Endodermal cell (in vitro differentiated cells): ENCODE data around the gene ATF7. TPM values are rescaled to one million over a fixed set of nuclear protein-coding genes. Genes with fewer than 3 reads are reported as not detected.

Experiments used
- DNase-seq: peaks from one replicate; pipeline ENCODE4 v3.0.0-alpha.2; 2017
- H3K27ac ChIP-seq: 2 replicates; pipeline ENCODE4 v1.5.1; 2013; ENCODE audit warnings: mild to moderate bottlenecking, low read depth, low read length, moderate library complexity
- H3K27me3 ChIP-seq: 2 replicates; pipeline ENCODE4 v1.6.1; 2013; ENCODE audit warnings: mild to moderate bottlenecking, low read length, moderate library complexity; ENCODE audit not compliant: insufficient read depth, control insufficient read depth, poor library complexity, severe bottlenecking
- H3K36me3 ChIP-seq: 2 replicates; pipeline ENCODE4 v1.7.0; 2013; ENCODE audit warnings: mild to moderate bottlenecking, low read length, moderate library complexity; ENCODE audit not compliant: control insufficient read depth, insufficient read depth
- H3K4me1 ChIP-seq: one replicate; pipeline ENCODE4 v1.7.0; 2013; ENCODE audit warnings: low read length; ENCODE audit not compliant: control insufficient read depth, insufficient read depth
- H3K4me3 ChIP-seq: 2 replicates; pipeline ENCODE4 v1.5.1; 2013; ENCODE audit warnings: mild to moderate bottlenecking, low read length, moderate library complexity
- H3K9ac ChIP-seq: 2 replicates; pipeline ENCODE4 v1.6.1; 2013; ENCODE audit warnings: mild to moderate bottlenecking, low read length, moderate library complexity; ENCODE audit not compliant: poor library complexity, severe bottlenecking; ENCODE audit errors: extremely low read depth
- H3K9me3 ChIP-seq: 2 replicates; pipeline ENCODE4 v1.6.1; 2013; ENCODE audit warnings: mild to moderate bottlenecking, low read length, moderate library complexity; ENCODE audit not compliant: control insufficient read depth
- H3K27ac Mint-ChIP-seq: 2 replicates; pipeline ENCODE4 v1.8.0; 2020; ENCODE audit warnings: mixed read lengths
- H3K27me3 Mint-ChIP-seq: 2 replicates; pipeline ENCODE4 v1.8.0; 2021; ENCODE audit warnings: mild to moderate bottlenecking, mixed read lengths; ENCODE audit not compliant: insufficient read depth
- H3K36me3 Mint-ChIP-seq: 2 replicates; pipeline ENCODE4 v1.8.0; 2020; ENCODE audit warnings: low read depth, mixed read lengths
- H3K4me1 Mint-ChIP-seq: 2 replicates; pipeline ENCODE4 v1.8.0; 2020; ENCODE audit warnings: mixed read lengths
- H3K4me3 Mint-ChIP-seq: 2 replicates; pipeline ENCODE4 v1.8.0; 2020; ENCODE audit warnings: mild to moderate bottlenecking, moderate library complexity, mixed read lengths
- H3K9me3 Mint-ChIP-seq: 2 replicates; pipeline ENCODE4 v1.8.0; 2020; ENCODE audit warnings: mild to moderate bottlenecking, mixed read lengths
- WGBS, 2 experiments: methylation state at CpG; one replicate each; pipeline versions ENCODE4 v1.1.5 to v1.1.7; 2013; ENCODE audit warnings: missing lambda C conversion rate in 2 of 2, mixed read lengths in 1 of 2; ENCODE audit not compliant: insufficient coverage in 1 of 2, insufficient read length in 1 of 2; 5-methylcytosine and 5-hydroxymethylcytosine counted together
- total RNA-seq, 2 donors: library from RNA; stranded (reverse); fragmentation: NEBNext Ultra II Directional in 1 of 2; extraction: Animal tissue kit (Norgen Biotek cat#: 25700) in 1 of 2; gene quantifications; 2 replicates in 1 of 2; 3 replicates in 1 of 2; pipeline ENCODE4 v1.2.1, GENCODE V29; 2021
- TF ChIP-seq, protein P1 (sequence below): fragments of 200-600 bp; sonication (generic); conservative IDR thresholded peaks from 2 replicates; pipeline ENCODE4 v1.5.0; 2021; ENCODE audit warnings: antibody characterized with exemption, mild to moderate bottlenecking

ATF7 gene
- total RNA-seq, 2 donors from 2014 or later = 29.0 to 36.6 TPM

DNA sequence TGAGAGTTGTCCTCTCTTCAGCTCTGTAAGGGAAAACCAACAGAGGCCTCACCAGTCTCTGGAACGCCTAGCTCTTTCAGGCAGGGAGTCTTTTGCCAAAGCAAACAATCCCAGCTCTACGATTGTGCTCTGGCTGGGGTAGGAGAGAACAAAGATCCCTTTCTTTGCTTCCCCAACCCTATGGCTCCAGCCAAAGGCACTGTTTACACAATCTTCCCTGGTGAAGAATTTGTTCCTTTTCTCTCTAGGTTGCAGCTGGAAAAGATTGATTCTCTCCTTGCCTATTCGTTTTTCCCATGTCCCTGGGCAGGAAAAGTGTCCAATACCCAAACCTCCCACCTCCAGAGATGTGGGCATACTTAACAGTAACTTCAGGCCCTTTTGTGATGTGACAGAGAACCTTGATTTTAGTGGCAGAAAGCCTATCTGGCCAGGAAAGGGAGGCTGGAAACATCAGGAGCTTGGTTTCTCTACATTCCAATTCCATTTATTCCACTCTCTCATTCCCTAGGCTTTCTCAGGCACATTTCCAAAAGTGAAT lies 32.9 kb upstream of the ATF7 start:
- peak; percentile 75 for DNase-seq
- H3K27me3 ChIP-seq = no peaks in the 10 kb centered on the region
- H3K9me3 Mint-ChIP-seq = no peaks in the 10 kb centered on the region
- peaks cover 19% of the 10 kb centered on the region for H3K36me3 Mint-ChIP-seq
- H3K9me3 ChIP-seq = no peaks in the 10 kb centered on the region
- H3K4me3 ChIP-seq = peak overlapping the region; percentile 7
- peaks cover 11% of the 10 kb centered on the region for H3K36me3 ChIP-seq
- H3K27ac Mint-ChIP-seq = peak overlapping the region; percentile 93
- peak overlapping the region; percentile 8 for H3K9ac ChIP-seq
- H3K4me1 Mint-ChIP-seq = peaks cover 29% of the 10 kb centered on the region
- peak overlapping the region; percentile 90 for H3K27ac ChIP-seq
- H3K27me3 Mint-ChIP-seq = no peaks in the 10 kb centered on the region
- H3K4me3 Mint-ChIP-seq = no peak overlapping the region
- TF ChIP-seq, protein P1, sequence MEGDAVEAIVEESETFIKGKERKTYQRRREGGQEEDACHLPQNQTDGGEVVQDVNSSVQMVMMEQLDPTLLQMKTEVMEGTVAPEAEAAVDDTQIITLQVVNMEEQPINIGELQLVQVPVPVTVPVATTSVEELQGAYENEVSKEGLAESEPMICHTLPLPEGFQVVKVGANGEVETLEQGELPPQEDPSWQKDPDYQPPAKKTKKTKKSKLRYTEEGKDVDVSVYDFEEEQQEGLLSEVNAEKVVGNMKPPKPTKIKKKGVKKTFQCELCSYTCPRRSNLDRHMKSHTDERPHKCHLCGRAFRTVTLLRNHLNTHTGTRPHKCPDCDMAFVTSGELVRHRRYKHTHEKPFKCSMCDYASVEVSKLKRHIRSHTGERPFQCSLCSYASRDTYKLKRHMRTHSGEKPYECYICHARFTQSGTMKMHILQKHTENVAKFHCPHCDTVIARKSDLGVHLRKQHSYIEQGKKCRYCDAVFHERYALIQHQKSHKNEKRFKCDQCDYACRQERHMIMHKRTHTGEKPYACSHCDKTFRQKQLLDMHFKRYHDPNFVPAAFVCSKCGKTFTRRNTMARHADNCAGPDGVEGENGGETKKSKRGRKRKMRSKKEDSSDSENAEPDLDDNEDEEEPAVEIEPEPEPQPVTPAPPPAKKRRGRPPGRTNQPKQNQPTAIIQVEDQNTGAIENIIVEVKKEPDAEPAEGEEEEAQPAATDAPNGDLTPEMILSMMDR = no peak
- 13 to 21% methylated on average over 3 of the region's 3 CpGs for WGBS, 2 experiments
- peaks cover 12% of the 10 kb centered on the region for H3K4me1 ChIP-seq

DNA sequence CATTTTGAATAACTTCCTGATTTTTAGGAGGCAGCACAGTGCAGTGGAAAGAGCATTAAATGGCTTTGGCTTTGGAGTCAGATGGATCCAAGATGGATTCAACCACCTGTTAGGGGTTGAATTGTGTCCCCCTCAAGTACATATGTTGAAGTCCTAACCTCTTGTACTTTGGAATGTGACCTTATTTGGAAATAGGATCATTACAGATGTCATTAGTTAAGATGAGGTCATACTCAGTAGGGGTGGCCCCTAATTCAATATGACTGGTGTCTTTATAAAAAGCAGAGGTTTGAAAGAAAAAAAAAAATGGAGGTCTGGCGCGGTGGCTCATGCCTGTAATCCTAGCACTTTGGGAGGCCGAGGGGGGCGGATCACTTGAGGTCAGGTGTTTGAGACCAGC lies 30.9 kb upstream of the ATF7 start:
- no peak overlapping the region for H3K27ac Mint-ChIP-seq
- peaks cover 12% of the 10 kb centered on the region for H3K4me1 ChIP-seq
- no peak overlapping the region for H3K4me3 ChIP-seq
- DNase-seq = no peak
- peaks cover 7% of the 10 kb centered on the region for H3K36me3 Mint-ChIP-seq
- no peak overlapping the region for H3K4me3 Mint-ChIP-seq
- H3K9me3 ChIP-seq = no peaks in the 10 kb centered on the region
- H3K9ac ChIP-seq = no peak overlapping the region
- TF ChIP-seq, protein P1 = no peak
- no peaks in the 10 kb centered on the region for H3K27me3 ChIP-seq
- H3K9me3 Mint-ChIP-seq = no peaks in the 10 kb centered on the region
- no peak overlapping the region for H3K27ac ChIP-seq
- peaks cover 29% of the 10 kb centered on the region for H3K4me1 Mint-ChIP-seq
- 95 to 96% methylated on average over 4 of the region's 4 CpGs for WGBS, 2 experiments
- no peaks in the 10 kb centered on the region for H3K27me3 Mint-ChIP-seq
- H3K36me3 ChIP-seq = no peaks in the 10 kb centered on the region

DNA sequence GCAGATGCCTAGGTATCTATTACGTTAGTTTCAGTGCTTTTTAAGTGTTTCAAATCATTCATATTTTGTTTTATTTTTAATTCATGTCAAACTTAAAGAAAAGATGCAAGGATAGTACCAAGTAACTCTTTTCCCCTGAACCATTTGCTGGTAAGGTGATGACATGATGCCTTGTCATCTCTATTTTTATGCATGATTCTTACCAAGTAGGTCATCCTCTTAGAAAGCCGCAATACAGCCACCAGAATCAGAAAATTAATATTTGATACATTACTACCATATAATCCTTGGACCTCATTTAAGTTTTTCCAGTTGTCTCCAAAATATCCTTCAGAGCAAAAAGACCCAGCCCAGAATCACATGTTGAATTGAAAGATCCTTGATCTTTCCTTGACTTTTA lies 27.4 kb upstream of the ATF7 start:
- TF ChIP-seq, protein P1 = no peak
- H3K27me3 Mint-ChIP-seq = no peaks in the 10 kb centered on the region
- no peaks in the 10 kb centered on the region for H3K27me3 ChIP-seq
- no peak overlapping the region for H3K27ac Mint-ChIP-seq
- H3K36me3 Mint-ChIP-seq = no peaks in the 10 kb centered on the region
- no peaks in the 10 kb centered on the region for H3K9me3 ChIP-seq
- WGBS, 2 experiments = 94 to 100% methylated on average over 1 to 2 of the region's 2 CpGs
- no peak overlapping the region for H3K27ac ChIP-seq
- H3K9me3 Mint-ChIP-seq = no peaks in the 10 kb centered on the region
- H3K4me1 Mint-ChIP-seq = peaks cover 13% of the 10 kb centered on the region
- peaks cover 5% of the 10 kb centered on the region for H3K4me1 ChIP-seq
- no peaks in the 10 kb centered on the region for H3K36me3 ChIP-seq
- H3K4me3 ChIP-seq = no peak overlapping the region
- H3K9ac ChIP-seq = no peak overlapping the region
- H3K4me3 Mint-ChIP-seq = no peak overlapping the region
- DNase-seq = no peak
